Pancreas (tissue), 10 donors: ENCODE results near the gene ELOF1. TPM values are rescaled to one million over a fixed set of nuclear protein-coding genes. Genes with fewer than 3 reads are reported as not detected.
A peak's percentile ranks its signal among the peaks of the same experiment; 100 is the strongest.
"Not testable (repeated sequence)": the region's sequence is repeated elsewhere in the genome, so short reads cannot be mapped to it uniquely, and the experiment has no call there.

Source experiments
- ATAC-seq, 4 donors: fragments of 200-7000 bp; cut with Tn5 transposase; one replicate each; pipeline versions ENCODE4 v1.8.0 to v1.9.1; 2020; ENCODE audit warnings: mild to moderate bottlenecking in 4 of 4, moderate library complexity in 4 of 4
- DNase-seq, 6 donors: peaks; one replicate each; pipeline ENCODE4 v3.0.0-alpha.2; 2020
- FAIRE-seq: peaks from 2 replicates; lab custom pipeline; 2012; peaks lifted over from hg19 to GRCh38; lab: Jason Lieb, UNC
- H3K27ac ChIP-seq, 4 donors: fragments of 200-600 bp; sonication (generic); 1 replicate in 3 of 4; 2 replicates in 1 of 4; pipeline versions ENCODE4 v1.5.0 to v1.8.0; 2020
- H3K27me3 ChIP-seq, 4 donors: fragments of 200-600 bp; one replicate each; pipeline ENCODE4 v1.8.0; 2021
- H3K36me3 ChIP-seq, 3 donors: fragments of 200-600 bp; sonication (generic) in 1 of 3; one replicate each; pipeline versions ENCODE4 v1.5.0 to v1.8.0; 2020 to 2021
- H3K4me1 ChIP-seq, 3 donors: fragments of 200-600 bp; one replicate each; pipeline ENCODE4 v1.8.0; 2021
- H3K4me3 ChIP-seq, 4 donors: fragments of 200-600 bp; sonication (generic) in 2 of 4; one replicate each; pipeline versions ENCODE4 v1.5.0 to v1.8.0; 2020 to 2021
- H3K9me3 ChIP-seq, 4 donors: fragments of 200-600 bp; one replicate each; pipeline ENCODE4 v1.8.0; 2021
- CTCF ChIP-seq, 4 donors: fragments of 200-600 bp; sonication (generic) in 3 of 4; IDR thresholded peaks; one replicate each; pipeline versions ENCODE4 v1.5.0 to v1.8.0; 2021; ENCODE audit warnings: antibody characterized with exemption in 4 of 4
- WGBS, 2 donors: extraction: QIAGEN DNeasy Blood & Tissue Kit; methylation state at CpG; one replicate each; pipeline ENCODE4 v1.1.7; 2013; 5-methylcytosine and 5-hydroxymethylcytosine counted together
- intact Hi-C, 3 donors: fragments of 100-400 bp; cut with DNase I; formaldehyde crosslinking; loops; one replicate each; pipeline versions ENCODE4 v1.11.1 to v1.14.2; 2022
- polyA plus RNA-seq, 2 donors: library from polyadenylated mRNA; stranded (reverse); fragments of 200-250 nt; gene quantifications; one replicate each; pipeline ENCODE4 v1.2.3, GENCODE V29; 2013
- total RNA-seq, 6 donors: library from RNA; stranded (reverse); fragmentation: NEBNext Ultra II Directional in 4 of 6; extraction: Animal tissue kit (Norgen Biotek cat#: 25700) in 4 of 6; gene quantifications; one replicate each; pipeline versions ENCODE4 v1.2.1 to v1.2.4, GENCODE V29; 2021 to 2023
- donor health status: healthy with polysubstance abuse.
- donor health status: DM: no; HTN: no; CAD: no; lungs with moderate emphysema.
- donor health status: DM: no; HTN: no; CAD: no.
- donor health status: control.
- donor health status: control.
- donor health status: Bipolar disorder and iron deficiency.
- donor health status: DM: yes; HTN: yes; CAD: no.
- donor health status: DM: no; HTN: no; CAD: no.
- donor health status: DM: no; HTN: no; CAD: no.
- donor health status: DM: yes; HTN: yes; CAD: no.

The ELOF1 gene
- total and polyA plus RNA-seq, 8 donors: 25.0 to 63.4 (median 33.5) TPM

- intact Hi-C loops: loop anchor here in 1 of 3 donors (10.0 kb wide), 1 partner anchor 84 kb away; no protein-coding TSS in a partner anchor
- WGBS, 2 donors: 28% methylated on average over 61 to 62 of the region's 62 CpGs
- ATAC-seq: peak; percentile 24 to 76 (median 51)
- Histone ChIP-seq H3K4me1 (peaks cover 0 to 7% (median 0%) of the 10 kb centered on the region in 3 donors), H3K9me3 (no peaks in the 10 kb centered on the region), H3K36me3 (no peaks in the 10 kb centered on the region), H3K4me3 (peak overlapping the region; percentile 8 to 40 (median 28)), H3K27me3 (no peaks in the 10 kb centered on the region), H3K27ac (peak overlapping the region in 1 of 4 donors; percentile 65)
- no peak for FAIRE-seq
- peak in 4 of 6 donors; percentile 31 to 75 (median 48) for DNase-seq
- no peak for TF ChIP-seq CTCF (IDR thresholded peaks at IDR 0.05)
Measured at GRCh38 chr19:11578258-11579142, 19.5 kb upstream of the ELOF1 start.

- H3K36me3 ChIP-seq: no peaks in the 10 kb centered on the region
- intact Hi-C loops: loop anchor here in 1 of 3 donors (10.0 kb wide), 1 partner anchor 83 kb away; no protein-coding TSS in a partner anchor
- FAIRE-seq: no peak
- no peak for TF ChIP-seq CTCF (IDR thresholded peaks at IDR 0.05)
- H3K27ac ChIP-seq: peak within 1 kb of the TSS in 1 of 4 donors; percentile 65
- 79 to 87% methylated on average over 18 of the region's 18 CpGs for WGBS, 2 donors
- DNase-seq: no peak
- no peaks in the 10 kb centered on the region for H3K27me3 ChIP-seq
- peak in 2 of 4 donors; percentile 11 to 12 for ATAC-seq
- H3K4me1 ChIP-seq: peaks cover 0 to 7% (median 0%) of the 10 kb centered on the region in 3 donors
- H3K9me3 ChIP-seq: no peaks in the 10 kb centered on the region
- H3K4me3 ChIP-seq: peak within 1 kb of the TSS; percentile 8 to 40 (median 28)
Measured at GRCh38 chr19:11577451-11578257, 18.6 kb upstream of the ELOF1 start, which contains the start of gene ACP5. Gene ACP5 (minus strand): TSS chr19:11577645. CDS start chr19:11577317, 328 bp downstream.

GRCh38 chr19:11576227-11576626 lies 17.2 kb upstream of the ELOF1 start:
- intact Hi-C loops: loop anchor here in 1 of 3 donors (10.0 kb wide), 1 partner anchor 81 kb away; no protein-coding TSS in a partner anchor
- 89 to 92% methylated on average over 15 of the region's 15 CpGs for WGBS, 2 donors
- no peak for ATAC-seq
- H3K4me3 ChIP-seq: no peak overlapping the region
- no peaks in the 10 kb centered on the region for H3K27me3 ChIP-seq
- no peaks in the 10 kb centered on the region for H3K4me1 ChIP-seq
- no peaks in the 10 kb centered on the region for H3K9me3 ChIP-seq
- no peak for FAIRE-seq
- no peak for DNase-seq
- no peak overlapping the region for H3K27ac ChIP-seq
- no peak for TF ChIP-seq CTCF (IDR thresholded peaks at IDR 0.05)
- no peaks in the 10 kb centered on the region for H3K36me3 ChIP-seq

GRCh38 chr19:11574689-11575088 lies 15.7 kb upstream of the ELOF1 start:
- ATAC-seq: no peak
- no peaks in the 10 kb centered on the region for H3K27me3 ChIP-seq
- 91% methylated on average over 8 to 9 of the region's 9 CpGs for WGBS, 2 donors
- TF ChIP-seq CTCF (IDR thresholded peaks at IDR 0.05): no peak
- intact Hi-C loops: loop anchor here in 1 of 3 donors (10.0 kb wide), 1 partner anchor 80 kb away; no protein-coding TSS in a partner anchor
- no peaks in the 10 kb centered on the region for H3K9me3 ChIP-seq
- no peak for FAIRE-seq
- H3K36me3 ChIP-seq: no peaks in the 10 kb centered on the region
- no peak overlapping the region for H3K27ac ChIP-seq
- H3K4me1 ChIP-seq: no peaks in the 10 kb centered on the region
- H3K4me3 ChIP-seq: no peak overlapping the region
- no peak for DNase-seq

GRCh38 chr19:11573763-11574162 lies 14.7 kb upstream of the ELOF1 start:
- not testable (repeated sequence) for H3K27me3 ChIP-seq, H3K4me3 ChIP-seq, ATAC-seq, DNase-seq, H3K36me3 ChIP-seq, FAIRE-seq, H3K4me1 ChIP-seq, H3K27ac ChIP-seq, H3K9me3 ChIP-seq
- intact Hi-C loops: loop anchor here in 1 of 3 donors (10.0 kb wide), 1 partner anchor 79 kb away; no protein-coding TSS in a partner anchor
- WGBS, 2 donors: 97 to 98% methylated on average over 4 of the region's 4 CpGs

GRCh38 chr19:11573354-11573753 lies 14.3 kb upstream of the ELOF1 start:
- not testable (repeated sequence) for DNase-seq, H3K36me3 ChIP-seq, ATAC-seq, H3K4me3 ChIP-seq, H3K4me1 ChIP-seq, H3K27me3 ChIP-seq, H3K27ac ChIP-seq, FAIRE-seq, H3K9me3 ChIP-seq
- intact Hi-C loops: loop anchor here in 1 of 3 donors (10.0 kb wide), 1 partner anchor 79 kb away; no protein-coding TSS in a partner anchor
- 84 to 87% methylated on average over 6 of the region's 6 CpGs for WGBS, 2 donors
